Activated T-cell treated with anti-CD3 and anti-CD28 coated beads, Interleukin-2, amount 50 U/mL, for 4 hours (primary cell): Measurements from ENCODE around the gene CXCL5. TPM values are rescaled to one million over a fixed set of nuclear protein-coding genes. Genes with fewer than 3 reads are reported as not detected.

Experiments
- ATAC-seq, 2 donors: fragments of 200-7000 bp; cut with Tn5 transposase; one replicate each; pipeline ENCODE4 v1.10.0; 2021
- DNase-seq: peaks from one replicate; pipeline ENCODE4 v3.0.0-alpha.2; 2020
- H3K27me3 Mint-ChIP-seq: one replicate; pipeline ENCODE4 v1.8.0; 2021; ENCODE audit warnings: low read depth, mixed read lengths
- H3K36me3 Mint-ChIP-seq: one replicate; pipeline ENCODE4 v1.8.0; 2022; ENCODE audit warnings: mixed read lengths; ENCODE audit not compliant: insufficient read depth
- H3K4me1 Mint-ChIP-seq: one replicate; pipeline ENCODE4 v1.8.0; 2021; ENCODE audit warnings: low read depth, mixed read lengths
- H3K4me3 Mint-ChIP-seq: one replicate; pipeline ENCODE4 v1.8.0; 2021; ENCODE audit warnings: mild to moderate bottlenecking, moderate library complexity, mixed read lengths
- H3K9me3 Mint-ChIP-seq: one replicate; pipeline ENCODE4 v1.8.0; 2021; ENCODE audit warnings: mixed read lengths
- total RNA-seq, 3 donors: library from RNA; stranded (reverse); gene quantifications; one replicate each; pipeline ENCODE4 v1.2.1, GENCODE V29; 2021

Gene CXCL5
- total RNA-seq, 3 donors from 2014 or later: not detected

DNA sequence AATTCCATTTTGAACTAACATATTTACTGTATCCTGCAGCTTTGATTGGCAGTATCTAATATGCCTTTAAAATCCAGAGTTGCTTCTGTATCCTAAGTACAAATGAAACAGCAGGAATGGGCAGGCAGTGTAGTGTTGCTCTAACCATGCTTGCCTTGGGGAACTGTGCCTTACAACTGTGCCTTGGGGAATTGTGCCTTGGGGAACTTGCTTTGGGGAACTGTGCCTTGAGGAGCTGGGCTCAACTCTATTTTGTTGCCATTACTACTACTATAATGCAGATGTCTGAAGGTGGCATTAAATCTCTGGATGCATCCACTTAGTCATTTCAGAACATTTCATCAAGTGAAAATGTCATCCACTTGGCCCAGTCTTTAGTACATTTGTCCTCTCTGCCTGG, 33.1 kb upstream of the CXCL5 start:
- peaks cover 9% of the 10 kb centered on the region for H3K27me3 Mint-ChIP-seq
- ATAC-seq (no peak), DNase-seq (no peak)
- H3K9me3 Mint-ChIP-seq: peaks cover 9% of the 10 kb centered on the region
- no peak overlapping the region for H3K4me3 Mint-ChIP-seq
- H3K36me3 Mint-ChIP-seq: no peaks in the 10 kb centered on the region
- no peaks in the 10 kb centered on the region for H3K4me1 Mint-ChIP-seq

- Mint-ChIP-seq H3K27me3 (peaks cover 7% of the 10 kb centered on the region), H3K9me3 (peaks cover 14% of the 10 kb centered on the region), H3K36me3 (no peaks in the 10 kb centered on the region), H3K4me1 (no peaks in the 10 kb centered on the region), H3K4me3 (no peak overlapping the region)
- DNase-seq (no peak), ATAC-seq (no peak)
Observed at GRCh38 chr4:74030285-74030684, 31.8 kb upstream of the CXCL5 start.

DNA sequence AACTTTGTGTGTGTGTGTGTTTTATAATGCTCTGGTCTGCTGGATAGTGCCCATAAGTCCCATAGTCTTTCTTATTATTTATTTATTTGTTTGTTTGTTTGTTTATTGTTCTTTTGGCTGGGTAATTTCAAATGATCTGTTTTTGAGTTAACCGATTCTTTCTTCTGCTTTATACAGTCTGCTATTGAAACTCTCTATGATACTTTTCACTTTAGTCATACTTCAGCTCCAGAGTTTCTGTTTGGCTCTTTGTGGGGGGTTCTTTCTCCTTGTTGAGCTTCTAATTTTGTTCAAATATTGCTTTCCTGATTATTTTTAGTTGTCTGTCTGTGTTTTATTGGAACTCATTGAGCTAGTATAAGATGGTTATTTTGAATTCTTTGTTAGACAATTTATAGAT, 30.0 kb upstream of the CXCL5 start:
- peaks cover 5% of the 10 kb centered on the region for H3K27me3 Mint-ChIP-seq
- no peak overlapping the region for H3K4me3 Mint-ChIP-seq
- H3K36me3 Mint-ChIP-seq: no peaks in the 10 kb centered on the region
- no peak for DNase-seq
- H3K9me3 Mint-ChIP-seq: peaks cover 14% of the 10 kb centered on the region
- no peaks in the 10 kb centered on the region for H3K4me1 Mint-ChIP-seq
- ATAC-seq: no peak

- no peaks in the 10 kb centered on the region for H3K4me1 Mint-ChIP-seq
- H3K9me3 Mint-ChIP-seq: peaks cover 12% of the 10 kb centered on the region
- peaks cover 2% of the 10 kb centered on the region for H3K27me3 Mint-ChIP-seq
- no peak overlapping the region for H3K4me3 Mint-ChIP-seq
- H3K36me3 Mint-ChIP-seq: no peaks in the 10 kb centered on the region
- DNase-seq: no peak
- no peak for ATAC-seq
Observed at GRCh38 chr4:74023709-74024108, 25.2 kb upstream of the CXCL5 start.

GRCh38 chr4:74021601-74022000, 23.1 kb upstream of the CXCL5 start:
- peaks cover 2% of the 10 kb centered on the region for H3K27me3 Mint-ChIP-seq
- ATAC-seq: no peak
- peaks cover 5% of the 10 kb centered on the region for H3K9me3 Mint-ChIP-seq
- H3K4me3 Mint-ChIP-seq: no peak overlapping the region
- H3K4me1 Mint-ChIP-seq: no peaks in the 10 kb centered on the region
- no peaks in the 10 kb centered on the region for H3K36me3 Mint-ChIP-seq
- DNase-seq: no peak

- Mint-ChIP-seq H3K36me3 (no peaks in the 10 kb centered on the region), H3K9me3 (no peaks in the 10 kb centered on the region), H3K27me3 (no peaks in the 10 kb centered on the region), H3K4me1 (no peaks in the 10 kb centered on the region), H3K4me3 (no peak overlapping the region)
- ATAC-seq (peak in 1 of 2 donors; percentile 21), DNase-seq (no peak)
Observed at GRCh38 chr4:74018771-74019170, 20.3 kb upstream of the CXCL5 start.

GRCh38 chr4:74018116-74018515, 19.6 kb upstream of the CXCL5 start:
- ATAC-seq (no peak), DNase-seq (no peak)
- H3K36me3 Mint-ChIP-seq: no peaks in the 10 kb centered on the region
- no peaks in the 10 kb centered on the region for H3K4me1 Mint-ChIP-seq
- H3K4me3 Mint-ChIP-seq: no peak overlapping the region
- H3K27me3 Mint-ChIP-seq: no peaks in the 10 kb centered on the region
- H3K9me3 Mint-ChIP-seq: no peaks in the 10 kb centered on the region

DNA sequence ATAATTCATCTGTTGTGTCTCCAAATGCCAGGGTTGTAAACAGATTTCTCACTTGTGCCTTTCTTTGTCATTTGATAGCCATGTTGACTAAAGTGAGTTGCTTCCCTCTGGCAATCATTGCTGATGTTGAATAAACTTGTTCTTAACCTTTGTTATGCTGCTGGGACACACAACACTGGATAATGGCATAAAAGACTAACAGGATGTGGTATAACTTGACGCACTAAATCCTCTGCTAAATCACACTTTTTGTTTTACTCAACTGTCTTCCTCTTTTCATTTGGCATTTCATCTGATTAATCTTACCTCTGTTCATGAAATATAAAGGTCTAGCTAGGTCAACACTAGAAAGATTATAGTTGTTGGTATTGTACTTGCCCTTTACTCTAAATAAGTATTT, 17.6 kb upstream of the CXCL5 start:
- H3K9me3 Mint-ChIP-seq: no peaks in the 10 kb centered on the region
- no peak overlapping the region for H3K4me3 Mint-ChIP-seq
- no peaks in the 10 kb centered on the region for H3K36me3 Mint-ChIP-seq
- no peaks in the 10 kb centered on the region for H3K4me1 Mint-ChIP-seq
- DNase-seq (no peak), ATAC-seq (no peak)
- H3K27me3 Mint-ChIP-seq: no peaks in the 10 kb centered on the region

DNA sequence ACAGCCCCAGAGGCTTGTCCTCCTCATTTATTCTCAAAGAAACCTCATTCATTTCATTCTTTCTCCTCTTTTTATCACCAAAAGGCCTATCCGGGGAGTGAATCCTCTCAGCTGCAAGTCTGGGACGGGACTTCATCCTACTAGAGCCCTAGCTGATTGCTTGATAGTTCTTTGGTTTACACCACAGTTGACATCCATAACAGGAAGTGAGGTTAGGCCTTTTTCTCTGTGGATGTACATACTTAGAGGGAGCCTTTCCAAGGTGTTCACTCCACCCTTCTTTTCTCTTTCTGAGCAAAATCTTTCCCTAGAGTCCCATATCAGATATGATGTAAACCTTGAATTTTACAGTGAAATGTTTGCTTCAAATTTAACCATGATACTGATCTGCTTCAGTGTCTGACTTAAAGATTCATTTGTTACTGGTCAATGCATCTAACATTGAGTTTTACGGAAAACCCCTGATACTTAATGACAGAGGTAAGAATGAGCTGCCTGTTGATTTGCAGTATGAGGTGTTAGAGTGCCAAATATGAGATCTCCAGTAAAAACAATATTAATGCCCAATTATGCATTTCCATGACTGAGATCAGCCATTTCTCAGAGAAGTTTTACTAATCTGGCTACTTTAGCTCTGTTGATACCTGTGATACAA, 16.8 kb upstream of the CXCL5 start:
- no peaks in the 10 kb centered on the region for H3K27me3 Mint-ChIP-seq
- ATAC-seq: no peak
- H3K4me3 Mint-ChIP-seq: no peak overlapping the region
- no peaks in the 10 kb centered on the region for H3K4me1 Mint-ChIP-seq
- H3K9me3 Mint-ChIP-seq: no peaks in the 10 kb centered on the region
- no peaks in the 10 kb centered on the region for H3K36me3 Mint-ChIP-seq
- no peak for DNase-seq

- no peaks in the 10 kb centered on the region for H3K36me3 Mint-ChIP-seq
- ATAC-seq (no peak), DNase-seq (no peak)
- H3K4me1 Mint-ChIP-seq: no peaks in the 10 kb centered on the region
- H3K27me3 Mint-ChIP-seq: no peaks in the 10 kb centered on the region
- H3K9me3 Mint-ChIP-seq: no peaks in the 10 kb centered on the region
- no peak overlapping the region for H3K4me3 Mint-ChIP-seq
Observed at GRCh38 chr4:74014332-74014731, 15.9 kb upstream of the CXCL5 start.

DNA sequence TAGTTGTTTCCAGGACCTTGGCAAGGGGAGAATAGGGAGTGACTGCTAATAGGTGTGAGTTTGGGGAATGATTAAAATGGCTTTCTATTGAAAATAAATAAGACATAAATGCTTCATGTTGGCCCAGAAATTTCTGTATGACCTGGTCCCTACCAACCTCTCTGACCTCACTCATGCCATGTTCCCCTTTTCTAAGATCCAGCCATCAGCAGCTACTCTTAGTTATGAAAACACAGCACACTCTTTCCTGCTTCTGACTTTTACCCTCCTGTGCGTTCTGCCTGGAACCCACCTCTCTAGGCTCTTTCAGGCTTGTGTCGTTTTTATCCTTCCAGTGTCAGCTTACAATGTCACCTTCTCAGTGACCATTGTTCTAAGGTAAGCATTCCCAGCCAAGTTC, 14.8 kb upstream of the CXCL5 start:
- DNase-seq: no peak
- no peaks in the 10 kb centered on the region for H3K27me3 Mint-ChIP-seq
- no peaks in the 10 kb centered on the region for H3K36me3 Mint-ChIP-seq
- no peaks in the 10 kb centered on the region for H3K9me3 Mint-ChIP-seq
- H3K4me3 Mint-ChIP-seq: no peak overlapping the region
- H3K4me1 Mint-ChIP-seq: no peaks in the 10 kb centered on the region
- ATAC-seq: no peak

DNA sequence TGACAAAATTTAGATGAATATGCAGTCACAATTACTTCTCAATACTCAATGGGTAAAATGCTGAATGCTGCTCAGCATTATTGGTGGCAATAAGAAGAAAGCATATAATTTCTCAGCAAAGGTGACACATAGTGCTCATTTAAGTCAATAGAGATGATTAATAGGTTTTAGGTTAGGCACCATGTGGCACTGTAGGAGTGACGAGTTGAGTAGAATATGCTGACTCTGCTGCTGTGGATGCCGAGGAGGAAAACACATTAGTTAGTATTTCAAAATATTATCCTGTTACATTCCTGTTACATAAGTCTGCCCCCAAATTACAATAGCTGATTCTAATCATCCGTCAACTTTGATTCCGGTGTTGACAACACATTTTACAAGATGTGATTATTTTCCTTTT, 13.7 kb upstream of the CXCL5 start:
- DNase-seq: no peak
- Mint-ChIP-seq H3K4me3 (no peak overlapping the region), H3K36me3 (no peaks in the 10 kb centered on the region), H3K27me3 (no peaks in the 10 kb centered on the region), H3K4me1 (no peaks in the 10 kb centered on the region), H3K9me3 (no peaks in the 10 kb centered on the region)
- ATAC-seq: no peak

GRCh38 chr4:74009307-74009706, 10.8 kb upstream of the CXCL5 start:
- no peaks in the 10 kb centered on the region for H3K27me3 Mint-ChIP-seq
- H3K4me1 Mint-ChIP-seq: no peaks in the 10 kb centered on the region
- DNase-seq (no peak), ATAC-seq (no peak)
- H3K9me3 Mint-ChIP-seq: no peaks in the 10 kb centered on the region
- H3K36me3 Mint-ChIP-seq: no peaks in the 10 kb centered on the region
- H3K4me3 Mint-ChIP-seq: no peak overlapping the region

GRCh38 chr4:74006009-74006476, 7.6 kb upstream of the CXCL5 start:
- H3K27me3 Mint-ChIP-seq: no peaks in the 10 kb centered on the region
- no peaks in the 10 kb centered on the region for H3K4me1 Mint-ChIP-seq
- no peaks in the 10 kb centered on the region for H3K9me3 Mint-ChIP-seq
- no peak for ATAC-seq
- H3K4me3 Mint-ChIP-seq: no peak overlapping the region
- no peaks in the 10 kb centered on the region for H3K36me3 Mint-ChIP-seq
- DNase-seq: no peak

GRCh38 chr4:74005528-74005927, 7.1 kb upstream of the CXCL5 start:
- H3K4me1 Mint-ChIP-seq: no peaks in the 10 kb centered on the region
- no peaks in the 10 kb centered on the region for H3K9me3 Mint-ChIP-seq
- H3K36me3 Mint-ChIP-seq: no peaks in the 10 kb centered on the region
- H3K27me3 Mint-ChIP-seq: no peaks in the 10 kb centered on the region
- H3K4me3 Mint-ChIP-seq: no peak overlapping the region
- DNase-seq: no peak
- no peak for ATAC-seq

- Mint-ChIP-seq H3K4me3 (no peak overlapping the region), H3K27me3 (no peaks in the 10 kb centered on the region), H3K36me3 (no peaks in the 10 kb centered on the region), H3K4me1 (no peaks in the 10 kb centered on the region), H3K9me3 (no peaks in the 10 kb centered on the region)
- ATAC-seq (no peak), DNase-seq (no peak)
Observed at GRCh38 chr4:74004668-74005067, 6.2 kb upstream of the CXCL5 start.
